Occipital lobe (tissue), 2 donors: Measurements from ENCODE around the gene IL23R. TPM values are rescaled to one million over a fixed set of nuclear protein-coding genes. Genes with fewer than 3 reads are reported as not detected.

Experiments
- DNase-seq: peaks from one replicate; lab custom pipeline; 2025; lab: John Stamatoyannopoulos, UW
- total RNA-seq: library from RNA; depleted of rRNA; stranded (reverse); fragments of >200 nt; gene quantifications from one replicate; pipeline ENCODE4 v1.2.3, GENCODE V29; 2014

Gene IL23R
- total RNA-seq, 1 donor from 2014 or later, result not detected

DNA sequence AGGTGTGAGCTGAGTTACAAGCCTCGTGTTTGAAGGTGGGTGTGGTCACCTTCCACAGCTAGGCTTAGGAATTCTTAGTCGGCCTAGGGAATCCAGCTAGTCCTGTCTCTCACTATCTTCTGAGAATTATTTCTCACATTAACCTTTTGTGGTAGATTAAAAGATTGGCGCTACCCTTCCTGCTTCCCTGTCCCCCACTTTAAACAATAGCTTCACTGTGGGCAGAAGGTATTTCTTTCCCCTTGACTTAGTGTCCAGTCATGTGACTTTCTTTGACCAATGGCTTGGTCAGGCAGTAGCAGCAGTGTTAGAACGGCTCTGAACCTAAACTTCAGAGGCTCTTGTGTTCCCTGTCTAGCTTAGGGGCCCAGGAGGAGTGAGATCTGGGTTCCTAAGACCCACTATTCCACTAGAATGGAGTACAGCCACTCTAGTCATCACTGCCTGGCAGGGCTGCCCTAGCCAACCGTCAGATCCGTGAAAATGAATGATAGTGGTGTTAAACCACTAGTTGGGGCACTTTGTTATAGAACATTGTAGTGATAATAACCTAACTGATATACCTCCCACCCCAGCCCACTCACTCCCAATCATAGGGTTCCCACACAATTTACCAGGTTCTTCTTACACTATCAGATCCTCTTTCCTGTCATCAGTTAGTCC is 17.6 kb upstream of the IL23R start:
- no peak for DNase-seq

DNA sequence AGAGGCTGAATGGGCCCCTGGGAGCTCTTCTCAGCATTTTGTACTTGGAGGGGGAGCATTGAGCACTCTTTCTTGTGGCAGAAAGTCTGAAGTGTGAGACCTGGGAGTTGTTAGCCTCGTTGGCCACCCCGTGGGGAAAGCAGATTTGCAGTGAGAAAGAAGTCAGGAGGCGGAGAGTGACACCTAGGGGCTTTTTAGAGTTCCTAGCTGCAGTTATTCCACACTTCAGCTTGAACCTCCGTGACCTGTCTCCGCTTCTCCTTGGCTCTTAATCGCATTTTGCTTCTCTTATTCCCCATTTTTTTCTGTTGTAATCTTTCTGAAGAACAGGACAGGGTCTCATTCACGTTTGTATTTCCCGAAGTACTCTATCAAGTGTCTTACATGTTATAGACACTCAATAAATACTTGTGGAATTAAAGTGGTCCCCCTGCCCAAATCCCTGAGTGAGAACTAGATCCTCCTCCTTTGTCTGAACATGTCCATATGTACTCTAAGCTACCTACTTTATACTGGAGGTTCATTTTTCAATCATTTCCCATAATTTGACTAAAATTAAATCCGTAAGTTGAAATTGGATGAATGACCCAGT is 17.0 kb upstream of the IL23R start:
- peak; percentile 10 for DNase-seq

DNA sequence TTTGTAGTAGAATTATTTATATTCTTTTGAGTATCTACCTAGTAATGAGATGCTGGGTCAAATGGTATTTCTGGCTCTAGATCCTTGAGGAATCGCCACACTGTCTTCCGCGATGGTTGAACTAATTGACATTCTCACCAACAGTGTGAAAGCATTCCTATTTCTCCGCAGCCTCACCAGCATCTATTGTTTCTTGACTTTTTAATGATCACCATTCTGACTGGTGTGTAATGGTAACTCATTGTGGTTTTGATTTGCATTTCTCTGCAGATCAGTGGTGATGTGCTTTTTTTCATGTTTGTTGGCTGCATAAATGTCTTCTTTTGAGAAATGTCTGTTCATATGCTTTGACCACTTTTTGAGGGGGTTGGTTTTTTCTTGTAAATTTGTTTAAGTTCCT is 15.3 kb upstream of the IL23R start:
- no peak for DNase-seq

DNA sequence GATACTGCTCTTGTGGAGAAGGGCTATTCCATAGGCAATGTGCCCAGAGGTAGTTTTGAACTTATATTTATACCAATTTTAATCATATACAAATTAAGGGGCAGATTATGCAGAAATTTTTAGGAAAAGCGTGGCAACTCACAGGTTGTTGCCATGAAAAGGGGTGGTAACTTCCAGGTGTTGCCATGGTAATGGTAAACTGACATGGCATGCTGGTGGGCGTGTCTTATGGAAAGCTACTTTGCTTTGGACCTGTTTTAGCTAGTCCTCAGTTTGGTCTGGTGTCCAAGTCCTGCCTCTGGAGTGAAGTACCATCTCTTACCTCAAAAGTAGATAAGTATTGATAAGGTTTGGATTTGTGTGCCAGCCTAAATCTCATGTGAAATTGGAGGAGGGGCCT is 7.9 kb upstream of the IL23R start:
- no peak for DNase-seq

DNA sequence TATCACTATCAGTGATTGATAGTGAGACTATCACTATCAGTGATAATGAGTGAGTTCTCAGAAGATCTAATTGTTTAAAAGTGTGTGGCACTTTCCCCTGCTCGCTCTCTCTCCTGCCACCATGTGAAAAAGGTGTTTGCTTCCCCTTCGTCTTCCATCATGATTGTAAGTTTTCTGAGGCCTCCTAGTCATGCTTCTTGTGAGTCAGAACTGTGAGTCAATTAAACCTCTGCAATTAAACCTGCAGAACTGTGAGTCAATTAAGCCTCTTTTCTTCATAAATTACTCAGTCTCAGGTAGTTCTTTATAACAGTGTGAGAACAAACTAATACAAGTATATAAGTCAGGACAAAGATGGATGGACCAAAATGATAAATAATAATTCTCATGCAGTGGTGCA is 7.0 kb upstream of the IL23R start:
- no peak for DNase-seq

DNA sequence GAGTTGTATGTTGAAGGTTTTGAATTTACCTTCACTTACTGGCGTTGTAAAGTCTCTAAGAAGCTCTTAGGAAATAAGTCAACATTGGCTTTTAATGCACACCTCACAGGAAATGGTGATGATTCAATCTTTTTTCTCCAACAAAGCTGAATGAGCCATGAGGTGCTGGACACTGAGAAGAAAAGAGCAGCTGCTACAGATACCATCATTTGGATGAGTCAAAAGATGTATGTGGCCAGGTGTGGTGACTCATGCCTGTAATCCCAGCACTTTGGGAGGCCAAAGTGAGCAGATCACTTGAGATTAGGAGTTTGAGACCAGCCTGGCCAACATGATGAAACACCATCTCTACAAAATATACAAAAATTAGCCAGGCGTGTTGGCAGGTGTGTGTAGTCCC is 3.3 kb upstream of the IL23R start:
- no peak for DNase-seq

DNA sequence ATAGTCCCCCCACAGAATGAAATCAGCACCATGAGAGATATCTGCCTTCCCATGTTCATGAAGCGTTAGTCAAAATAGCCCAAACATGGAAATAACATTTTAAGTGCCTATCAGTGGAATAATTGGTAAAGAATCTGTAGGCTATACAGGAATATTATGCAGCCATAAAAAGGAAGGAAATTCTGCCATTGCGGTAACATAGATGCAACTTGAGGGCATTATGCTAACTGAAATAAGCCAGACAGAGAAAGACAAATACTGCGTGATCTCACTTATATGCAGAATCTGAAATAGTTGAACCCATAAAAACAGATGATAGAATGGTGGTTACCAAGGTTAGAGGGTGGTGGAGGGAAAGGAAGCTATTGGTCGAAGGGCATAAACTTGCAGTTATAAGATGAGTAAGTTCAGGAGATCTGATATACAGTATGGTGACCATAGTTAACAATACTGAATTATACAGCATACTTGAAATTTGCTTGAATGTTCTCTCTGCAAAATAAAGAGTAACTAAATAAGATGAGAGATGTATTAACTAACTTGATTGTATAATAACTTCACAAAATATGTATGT is 699 bp upstream of the IL23R start:
- no peak for DNase-seq

DNA sequence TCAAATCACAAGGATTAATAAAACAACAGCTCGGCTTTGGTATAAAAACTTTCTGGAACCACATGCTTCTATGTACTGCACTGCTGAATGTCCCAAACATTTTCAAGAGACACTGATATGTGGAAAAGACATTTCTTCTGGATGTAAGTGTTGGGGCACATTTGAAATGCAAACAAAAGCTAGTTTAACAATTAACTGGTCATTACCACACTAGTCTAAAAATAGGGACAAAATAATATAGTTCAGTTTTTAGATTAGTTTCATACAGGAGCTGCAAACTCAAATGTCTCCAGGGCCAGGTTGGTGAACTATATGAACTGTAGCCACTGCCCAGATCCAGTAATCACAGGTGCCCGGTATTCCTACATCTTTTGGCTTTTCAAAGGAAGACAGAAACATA is 3.2 kb downstream of the IL23R start:
- DNase-seq, result no peak

DNA sequence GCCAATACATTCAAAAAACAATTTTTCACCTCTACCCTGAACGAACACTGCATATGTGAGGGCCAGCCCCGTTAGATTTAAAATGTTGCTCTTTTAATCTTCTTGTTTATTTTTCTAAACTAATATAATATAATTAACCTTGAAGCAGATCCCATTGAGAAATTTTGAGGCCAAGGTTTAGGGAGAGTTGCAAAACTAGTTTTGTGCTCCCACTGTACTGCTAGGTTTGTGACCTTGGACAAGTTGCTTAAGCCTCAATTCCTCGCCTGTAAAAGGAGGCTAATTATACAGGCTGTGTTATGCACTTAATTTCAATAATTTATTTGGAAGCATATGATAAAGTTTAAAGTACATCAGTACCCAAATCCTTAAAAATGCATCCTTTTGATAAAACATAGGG is 3.7 kb downstream of the IL23R start:
- no peak for DNase-seq

DNA sequence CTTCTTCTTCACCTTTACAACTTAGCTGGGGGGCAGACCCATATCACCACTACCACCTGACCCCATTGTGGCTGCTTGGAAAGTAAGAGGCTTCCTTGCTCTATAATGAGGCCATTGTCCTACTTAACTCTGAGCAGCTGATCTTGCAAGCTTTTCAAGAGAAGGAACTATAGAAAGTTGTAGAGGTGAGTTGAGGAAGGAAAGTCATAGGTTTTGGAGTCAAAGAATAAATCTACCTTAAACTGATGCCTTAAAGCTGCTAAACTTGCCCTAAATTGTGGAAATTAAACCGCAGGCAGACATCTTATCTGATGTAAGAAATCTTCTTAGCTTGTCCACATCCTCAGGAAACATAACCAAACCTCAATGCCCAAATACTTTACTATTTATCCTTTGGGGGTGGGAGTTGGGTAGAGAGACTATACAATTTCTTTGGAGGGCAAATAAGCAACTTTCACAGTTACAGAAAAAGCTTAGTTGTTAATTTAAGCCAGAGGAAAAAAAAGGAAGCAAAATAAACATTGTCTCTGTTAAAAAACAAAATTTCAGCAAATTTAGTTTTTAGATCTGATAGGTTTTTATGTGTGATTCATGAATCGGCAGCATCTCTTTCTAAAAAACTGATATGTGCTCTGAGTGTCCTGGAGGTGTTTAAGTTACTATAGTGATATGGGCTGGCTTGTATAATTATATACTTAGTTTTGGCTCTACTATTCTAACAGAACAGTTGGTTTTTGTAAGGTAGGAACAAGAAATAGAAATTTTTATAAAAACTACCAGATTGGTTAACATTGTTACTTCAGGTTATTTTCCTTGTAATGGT is 4.7 kb downstream of the IL23R start:
- DNase-seq, result no peak

DNA sequence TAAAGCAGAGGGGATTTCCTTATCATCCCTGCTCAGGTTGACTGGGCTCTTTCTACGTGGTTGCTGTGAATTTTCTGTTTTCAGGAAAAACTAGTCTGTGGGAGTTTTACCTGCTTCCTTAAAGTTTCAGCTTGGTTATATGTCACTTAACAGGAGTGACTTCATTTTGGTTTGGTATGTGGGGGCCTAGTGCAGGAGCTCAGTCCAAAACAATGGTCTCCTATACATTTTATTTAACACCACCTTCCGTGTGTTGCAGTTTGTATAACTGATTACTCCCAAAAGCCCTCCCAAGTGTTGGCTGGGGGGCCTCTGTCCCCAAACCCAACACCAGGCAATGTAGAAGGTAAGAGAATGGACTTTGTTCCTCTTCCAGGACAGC is 5.3 kb downstream of the IL23R start:
- DNase-seq, result no peak

DNA sequence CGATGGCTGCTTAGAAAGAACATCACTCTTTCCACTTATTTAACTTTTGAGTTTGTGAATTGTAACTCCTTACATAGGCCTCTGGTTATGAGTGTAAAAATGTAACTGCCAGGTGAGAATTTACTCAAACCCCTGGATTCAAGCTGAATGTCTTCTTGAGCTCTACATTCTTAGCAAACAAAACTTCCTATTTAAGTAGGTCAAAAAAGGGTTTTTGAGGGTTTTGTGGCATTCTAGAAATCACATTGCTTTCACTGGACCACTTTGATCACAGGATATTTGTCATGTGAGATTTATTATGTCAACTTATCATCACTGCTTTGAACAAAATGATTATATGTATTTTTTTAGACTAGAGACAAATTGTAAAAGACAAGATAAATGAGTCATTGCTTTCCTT is 5.7 kb downstream of the IL23R start:
- no peak for DNase-seq

DNA sequence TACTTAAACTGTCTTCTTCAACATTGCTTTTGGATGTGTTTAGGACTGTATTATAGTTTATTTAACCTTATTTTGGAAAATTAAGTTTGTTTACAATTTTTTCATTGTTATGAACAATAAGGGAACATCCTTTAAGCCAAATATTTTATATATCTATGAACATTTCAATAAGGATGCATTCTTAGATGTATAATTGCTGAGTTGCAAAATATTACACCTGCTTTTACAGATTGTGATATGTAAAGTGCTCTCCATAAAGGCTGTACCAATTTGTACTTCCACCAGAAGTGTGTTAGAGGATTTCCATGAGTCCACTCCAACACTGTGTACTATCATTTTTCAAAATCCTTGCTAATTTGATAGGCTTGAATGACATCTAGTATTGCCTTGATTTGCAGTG is 7.7 kb downstream of the IL23R start:
- no peak for DNase-seq

DNA sequence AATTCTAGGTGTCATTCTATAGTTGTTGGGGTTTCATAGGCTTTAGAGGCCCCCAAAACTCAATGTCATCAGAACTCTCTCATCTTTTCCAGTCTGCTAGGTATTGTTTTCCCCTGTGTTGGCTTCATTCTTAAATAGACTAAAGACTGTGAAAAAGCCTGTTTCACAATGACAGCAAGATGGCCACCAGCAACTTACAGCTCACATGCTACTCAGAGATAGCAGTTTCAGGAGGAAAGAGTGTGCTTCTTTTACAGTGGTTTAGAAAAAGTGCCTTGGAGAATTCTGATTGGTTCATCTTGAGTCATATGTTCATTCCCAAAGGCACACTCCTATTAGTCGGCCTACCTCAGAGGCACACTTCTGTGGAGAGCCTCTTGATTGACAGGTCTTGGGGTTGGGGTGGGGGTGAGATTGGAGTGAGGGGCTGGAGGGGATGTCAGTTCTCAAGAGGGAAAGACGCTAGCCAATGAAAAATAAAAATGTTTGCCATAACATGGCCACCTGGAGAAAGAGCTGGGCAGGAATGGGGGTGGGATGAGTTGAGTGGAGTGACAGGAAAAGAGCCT is 8.5 kb downstream of the IL23R start:
- no peak for DNase-seq

DNA sequence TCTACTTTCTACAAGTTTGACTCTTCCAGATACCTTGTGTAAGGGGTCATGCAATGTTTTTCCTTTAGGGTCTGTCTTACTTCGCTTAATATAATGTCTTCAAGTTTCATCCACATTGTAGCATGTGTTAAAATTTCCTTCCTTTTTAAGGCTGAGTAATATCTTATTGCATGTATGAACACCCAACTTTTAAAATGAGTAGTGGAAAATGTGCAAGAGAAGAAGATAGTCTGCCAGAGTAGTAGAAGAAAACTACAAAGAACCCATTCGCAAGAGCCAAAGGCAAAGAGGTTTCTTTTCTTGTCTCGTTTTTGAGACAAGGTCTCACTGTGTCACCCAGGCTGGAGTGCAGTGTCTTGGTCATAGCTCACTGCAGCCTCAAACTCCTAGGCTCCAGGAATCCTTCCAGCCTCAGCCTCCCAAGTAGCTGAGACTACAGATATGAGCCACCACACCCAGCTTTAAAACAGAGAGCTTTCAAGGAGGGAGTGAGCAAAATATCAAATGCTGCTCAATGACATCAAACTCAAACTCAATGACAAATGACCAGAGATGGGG is 9.4 kb downstream of the IL23R start:
- no peak for DNase-seq

DNA sequence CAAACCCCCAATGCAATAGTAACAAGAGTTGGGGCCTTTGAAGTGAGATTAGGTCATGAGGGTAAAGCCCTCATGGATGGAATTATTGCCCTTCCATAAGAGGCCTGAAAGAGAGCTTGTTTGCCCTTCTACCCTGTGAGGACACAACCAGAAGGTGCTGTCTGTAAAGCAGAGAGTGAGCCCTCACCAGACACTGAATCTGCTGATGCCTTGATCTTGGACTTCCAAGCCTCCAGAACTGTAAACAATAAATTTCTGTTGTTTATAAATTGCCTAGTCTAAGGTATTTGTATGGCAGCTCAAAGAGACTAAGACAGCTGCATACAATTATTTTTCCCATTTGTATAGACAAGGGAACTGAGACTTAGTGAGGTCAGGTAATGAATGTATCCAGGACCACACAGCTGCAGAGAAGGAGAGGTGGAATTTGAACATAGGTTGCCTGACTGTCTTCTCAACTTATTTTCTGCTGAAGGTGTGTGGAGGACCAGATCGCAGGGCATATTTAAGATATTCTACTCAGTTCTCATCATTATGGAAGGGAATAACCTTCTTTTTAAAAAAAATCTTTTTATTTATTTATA is 18.7 kb downstream of the IL23R start:
- DNase-seq, result no peak

DNA sequence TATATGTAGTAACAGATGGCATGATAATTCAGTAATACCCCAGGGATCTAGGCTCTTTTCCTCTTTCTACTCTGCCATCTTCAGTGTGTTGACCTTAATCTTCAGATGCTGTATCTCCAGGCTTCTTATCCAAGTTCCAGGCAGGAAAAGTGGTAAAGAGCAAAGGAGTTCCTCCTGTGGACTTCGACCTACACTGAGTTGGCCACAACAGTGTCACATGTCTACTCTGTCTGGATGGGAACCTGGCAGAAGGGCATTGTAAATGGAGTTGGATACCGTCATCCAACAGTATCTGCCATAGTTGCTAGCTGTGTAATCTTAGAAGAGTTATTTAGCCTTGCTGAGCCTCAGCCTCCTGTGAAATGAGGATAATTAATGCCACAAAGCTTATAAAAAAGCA is 21.9 kb downstream of the IL23R start:
- DNase-seq, result no peak

DNA sequence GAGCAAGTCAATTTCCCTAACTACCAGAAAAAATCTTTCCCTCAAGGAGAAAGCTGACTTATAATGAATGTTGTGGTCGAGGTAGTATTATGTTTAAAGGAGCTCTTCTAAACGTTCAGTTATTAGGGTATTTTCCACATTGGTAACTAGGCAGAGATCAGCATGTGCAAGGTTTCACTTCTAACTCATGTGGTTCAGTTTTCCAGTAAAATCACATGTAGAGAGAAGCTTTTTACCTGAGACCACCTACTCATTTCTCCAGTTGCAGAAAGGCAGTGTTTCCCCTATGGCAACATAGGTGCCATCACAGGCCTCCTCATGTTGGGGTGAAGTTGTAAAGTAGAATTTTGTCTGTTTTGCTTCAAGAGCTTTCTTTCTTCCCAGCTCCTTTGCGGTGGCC is 23.7 kb downstream of the IL23R start:
- DNase-seq, result no peak

DNA sequence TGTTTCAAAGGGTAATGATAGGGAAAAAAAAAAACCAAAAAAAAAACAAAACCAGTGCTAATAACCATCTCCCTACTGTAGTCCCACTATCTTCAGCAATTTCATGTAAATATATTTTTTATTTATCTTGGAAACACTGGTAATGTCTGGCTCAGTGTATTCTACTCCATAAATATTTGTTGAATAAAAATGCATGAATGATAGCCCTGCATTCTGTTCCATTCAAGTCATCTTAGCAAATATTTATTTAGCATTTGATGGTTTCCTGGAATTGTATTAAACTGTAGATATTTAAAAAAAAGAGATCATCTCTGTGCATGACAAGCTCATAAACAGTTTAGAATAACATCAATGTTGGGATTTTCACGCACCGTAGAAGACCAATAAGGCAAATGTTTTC is 24.2 kb downstream of the IL23R start:
- no peak for DNase-seq

DNA sequence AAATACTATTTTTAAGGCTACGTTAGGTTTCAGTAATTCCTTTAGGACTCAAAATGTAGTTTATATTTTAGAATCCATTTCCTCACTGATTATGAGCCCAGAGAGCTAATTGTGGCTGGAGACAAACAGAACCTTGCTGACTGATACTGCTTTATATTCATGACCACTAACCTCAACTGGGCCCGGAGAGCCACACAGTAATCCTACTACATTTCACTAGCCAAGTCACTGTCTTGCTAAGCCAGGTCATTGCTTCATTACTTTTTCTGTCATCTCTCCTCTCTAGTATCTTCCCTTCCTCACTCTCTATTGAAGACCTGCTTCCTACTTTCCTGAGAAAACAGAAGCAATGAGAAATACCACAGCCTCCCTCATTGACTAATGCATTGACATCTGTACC is 24.7 kb downstream of the IL23R start:
- DNase-seq, result no peak

DNA sequence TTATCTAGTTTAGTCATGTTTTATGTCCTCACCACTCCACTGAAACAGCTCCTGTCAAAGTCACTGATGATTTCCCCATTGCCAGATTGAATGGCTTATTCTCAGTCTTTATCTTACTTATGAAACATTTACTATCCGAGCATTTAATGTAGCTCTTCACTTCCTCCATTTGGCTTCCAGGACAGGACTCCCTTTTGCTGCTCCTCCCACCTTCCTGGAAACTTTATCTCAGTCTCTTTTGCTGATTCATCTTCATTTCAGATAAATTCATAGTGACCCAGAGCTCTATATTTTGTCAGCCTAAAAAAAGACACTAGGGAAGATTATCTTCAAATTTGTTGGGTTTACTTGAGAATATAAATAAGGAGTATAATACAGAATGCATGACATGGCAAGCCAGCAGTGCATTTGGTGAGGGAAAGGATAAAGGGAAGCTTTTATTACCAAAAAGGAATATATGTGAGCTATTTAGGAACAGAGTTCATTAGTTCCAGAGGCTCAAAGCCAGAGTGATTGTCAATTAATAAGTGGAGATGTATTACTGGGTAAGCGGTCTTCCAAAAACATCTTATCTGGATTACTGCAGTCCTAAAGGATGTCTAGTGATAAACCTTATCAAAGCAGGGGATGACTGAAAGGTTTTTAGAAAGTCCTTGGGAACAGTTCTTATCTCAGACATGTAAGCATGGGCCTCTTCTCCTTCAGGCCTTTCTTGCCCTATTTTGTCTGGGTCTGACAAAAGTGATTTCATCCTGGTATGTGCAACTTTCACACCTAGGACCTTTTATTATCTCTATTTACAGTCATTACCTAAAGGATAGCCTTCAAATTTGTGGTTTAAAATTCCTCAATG is 25.6 kb downstream of the IL23R start:
- no peak for DNase-seq
